Endothelial cell of umbilical vein (primary cell): ENCODE data around the gene PLEKHG4.

ENCODE experiments used
- CTCF ChIP-seq, 2 donors: IDR thresholded peaks; 1 replicate in 1 of 2; 2 replicates in 1 of 2; pipeline ENCODE4 v1.5.1; 2011; ENCODE audit warnings: low read length in 2 of 2, mild to moderate bottlenecking in 2 of 2, moderate library complexity in 2 of 2, control low read depth in 1 of 2, inconsistent platforms in 1 of 2, low read depth in 1 of 2; ENCODE audit not compliant: insufficient read depth in 1 of 2; ENCODE audit errors: extremely low read depth in 1 of 2
- EZH2 ChIP-seq: IDR thresholded peaks from 2 replicates; pipeline ENCODE4 v1.6.1; 2012; ENCODE audit warnings: borderline replicate concordance, low read depth, mild to moderate bottlenecking, moderate library complexity, low read length, inconsistent platforms; ENCODE audit not compliant: severe bottlenecking
- GATA2 ChIP-seq: IDR thresholded peaks from 2 replicates; pipeline ENCODE4 v1.7.0; 2011; ENCODE audit warnings: low read depth, mild to moderate bottlenecking, moderate library complexity, mixed read lengths, low read length; ENCODE audit not compliant: insufficient read length, insufficient read depth
- MAX ChIP-seq: IDR thresholded peaks from 2 replicates; pipeline ENCODE4 v1.6.1; 2011; ENCODE audit not compliant: insufficient read depth, insufficient read length
- POLR2A ChIP-seq: IDR thresholded peaks from 2 replicates; pipeline ENCODE4 v1.6.1; 2012; ENCODE audit warnings: low read depth, mild to moderate bottlenecking, control low read depth, low read length
- POLR2AphosphoS5 ChIP-seq: IDR thresholded peaks from 2 replicates; pipeline ENCODE4 v1.6.1; 2012; ENCODE audit warnings: low read depth, mild to moderate bottlenecking, control low read depth, low read length, moderate library complexity; ENCODE audit not compliant: insufficient read depth

GRCh38 chr16:67236563-67237395 lies 42.6 kb upstream of the PLEKHG4 start:
- TF ChIP-seq POLR2AphosphoS5 (no peak), CTCF (IDR thresholded peaks at IDR 0.05; ENCODE audit: extremely low read depth in 1 of 2, insufficient read depth in 1 of 2, low read depth in 1 of 2, low read length in 2 of 2) (no peak), EZH2 (no peak), MAX (no peak), POLR2A (no peak), GATA2 (no peak)
